Activated effector memory CD4-positive, alpha-beta T cell treated with anti-CD3 and anti-CD28 coated beads, Interleukin-2, amount 50 U/mL, for 16 hours (primary cell): ENCODE results near the gene SIGLEC15.

Experiments
- DNase-seq: peaks from one replicate; pipeline ENCODE4 v3.0.0-alpha.2; 2020

The SIGLEC15 gene

DNA sequence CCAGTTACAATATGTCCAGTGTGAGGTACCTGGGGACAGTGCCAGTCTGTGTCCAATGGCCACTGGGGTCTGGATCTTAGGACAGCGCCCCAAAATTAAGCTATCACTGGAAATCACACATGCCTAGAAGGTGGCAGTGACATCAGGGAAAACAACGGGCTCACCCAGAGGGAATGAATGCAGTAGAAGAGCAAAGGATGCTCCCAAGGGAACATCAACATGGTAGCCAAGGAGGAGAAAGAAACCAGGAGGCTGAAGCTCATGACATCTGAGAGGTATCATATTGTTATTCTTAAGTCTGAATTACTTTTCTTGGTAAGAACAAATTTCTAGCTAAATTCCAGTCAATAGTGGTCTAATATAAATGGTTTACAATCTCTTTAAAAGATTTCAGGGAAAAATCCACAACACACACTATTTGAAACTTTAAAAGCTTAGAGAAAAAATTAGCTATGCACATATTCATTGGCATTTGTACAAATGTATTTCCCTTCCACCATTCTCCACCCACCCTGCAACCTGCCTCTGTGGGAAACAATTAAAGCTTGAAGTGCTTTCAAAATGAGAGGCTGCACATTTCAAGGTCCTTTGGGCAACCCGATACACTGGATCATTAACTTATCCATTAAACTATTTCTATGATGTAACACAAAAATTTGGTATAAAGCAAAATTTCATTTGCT, 55.5 kb downstream of the SIGLEC15 start:
- no peak for DNase-seq

DNA sequence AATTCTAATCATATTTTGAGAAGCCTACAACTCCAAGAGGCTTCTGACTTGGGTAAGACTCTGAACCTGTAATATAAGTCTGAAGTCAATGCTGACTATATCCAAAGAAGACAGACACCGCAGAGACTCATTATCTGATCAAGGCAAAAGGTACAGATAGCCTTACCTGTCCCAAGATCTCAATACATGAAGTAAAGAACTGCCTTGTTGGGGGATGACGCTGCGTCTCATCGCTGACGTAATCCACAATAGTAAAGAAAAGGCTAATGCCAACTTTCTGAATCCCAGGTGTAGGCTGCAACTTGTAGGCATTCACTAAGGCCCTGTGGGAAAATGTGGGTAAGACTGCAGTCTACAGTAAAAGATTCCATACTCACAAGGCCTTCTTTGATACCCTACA, 62.1 kb downstream of the SIGLEC15 start:
- no peak for DNase-seq

DNA sequence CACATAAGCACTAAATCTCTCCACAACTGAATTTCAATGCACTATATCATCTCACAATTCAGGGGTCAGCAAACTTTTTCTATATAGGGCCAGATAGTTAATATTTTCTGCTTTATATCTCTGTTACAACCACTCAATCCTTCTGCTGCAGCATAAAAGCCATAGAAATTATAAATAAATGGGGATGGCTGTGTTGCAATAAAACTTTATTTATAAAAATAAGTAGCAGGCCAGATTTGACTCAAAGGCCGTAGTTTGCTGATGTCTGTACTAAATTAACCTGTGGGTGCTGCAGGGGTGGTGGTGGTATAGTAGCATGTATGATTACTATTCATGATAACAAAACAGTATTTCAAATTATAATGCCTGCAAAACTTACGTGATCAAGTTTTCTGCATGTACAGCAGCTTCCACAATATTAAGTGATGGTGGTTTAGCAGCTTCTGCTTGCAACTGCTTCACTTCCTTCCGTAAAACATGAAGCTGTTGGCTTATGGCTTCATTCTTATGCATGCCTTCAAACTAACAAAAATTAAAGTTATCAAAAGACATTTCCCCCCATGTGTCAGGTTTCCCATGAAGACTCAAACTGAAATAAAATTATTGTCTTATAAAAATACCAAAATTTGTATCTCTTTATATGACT, 64.1 kb downstream of the SIGLEC15 start:
- DNase-seq, result no peak

- DNase-seq, result no peak
Observed at GRCh38 chr18:45890606-45891005, 65.1 kb downstream of the SIGLEC15 start.

- DNase-seq, result no peak
Observed at GRCh38 chr18:45891806-45892205, 66.3 kb downstream of the SIGLEC15 start.
